GM12892 (cell line): Measurements from ENCODE around the gene RPP25L.

ENCODE experiments used
- DNase-seq: peaks from one replicate; pipeline ENCODE4 v3.0.0; 2011; ENCODE audit not compliant: insufficient read length
- FAIRE-seq: peaks from 2 replicates; lab custom pipeline; 2011; peaks lifted over from hg19 to GRCh38; lab: Jason Lieb, UNC
- POLR2A ChIP-seq: IDR thresholded peaks from 2 replicates; pipeline ENCODE4 v1.6.1; 2011; ENCODE audit warnings: low read depth, low read length, control low read depth
- POLR2AphosphoS5 ChIP-seq: IDR thresholded peaks from 2 replicates; pipeline ENCODE4 v1.6.1; 2011; ENCODE audit warnings: low read depth, low read length, control low read depth
- TAF1 ChIP-seq: IDR thresholded peaks from 2 replicates; pipeline ENCODE4 v1.6.1; 2011; ENCODE audit warnings: low read depth, mild to moderate bottlenecking, control low read depth, low read length, borderline replicate concordance

RPP25L gene

GRCh38 chr9:34568774-34569173 is 43.1 kb downstream of the RPP25L start:
- no peak for DNase-seq
- FAIRE-seq, result no peak
- TF ChIP-seq POLR2AphosphoS5 (no peak), TAF1 (no peak), POLR2A (no peak)

GRCh38 chr9:34568133-34568532 is 43.8 kb downstream of the RPP25L start:
- DNase-seq, result no peak
- TF ChIP-seq TAF1 (no peak), POLR2A (no peak), POLR2AphosphoS5 (no peak)
- no peak for FAIRE-seq

GRCh38 chr9:34566972-34567371 is 44.9 kb downstream of the RPP25L start:
- TF ChIP-seq TAF1 (no peak), POLR2A (no peak), POLR2AphosphoS5 (no peak)
- no peak for FAIRE-seq
- no peak for DNase-seq

- DNase-seq, result no peak
Measured at GRCh38 chr9:34566322-34566721, 45.6 kb downstream of the RPP25L start.

GRCh38 chr9:34565856-34566255 is 46.0 kb downstream of the RPP25L start:
- DNase-seq (no peak), FAIRE-seq (no peak)
- TF ChIP-seq TAF1 (no peak), POLR2AphosphoS5 (no peak), POLR2A (no peak)

More at GRCh38 chr9:34566322-34566721, 45.6 kb downstream of the RPP25L start:
- FAIRE-seq, result no peak
- TF ChIP-seq POLR2AphosphoS5 (no peak), POLR2A (no peak), TAF1 (no peak)

- no peak for TF ChIP-seq POLR2A
- TF ChIP-seq TAF1, result no peak
- TF ChIP-seq POLR2AphosphoS5, result no peak
- FAIRE-seq (no peak), DNase-seq (no peak)
Measured at GRCh38 chr9:34564617-34565016, 47.3 kb downstream of the RPP25L start.

- TF ChIP-seq POLR2AphosphoS5 (no peak), POLR2A (no peak), TAF1 (no peak)
- no peak for FAIRE-seq
Measured at GRCh38 chr9:34563262-34563661, 48.6 kb downstream of the RPP25L start.

GRCh38 chr9:34562135-34562745 is 49.7 kb downstream of the RPP25L start:
- TF ChIP-seq POLR2A, result no peak
- TF ChIP-seq TAF1, result no peak
- TF ChIP-seq POLR2AphosphoS5, result no peak
- FAIRE-seq (no peak), DNase-seq (no peak)

More at GRCh38 chr9:34563262-34563661, 48.6 kb downstream of the RPP25L start:
- DNase-seq, result no peak

- FAIRE-seq (no peak), DNase-seq (no peak)
- TF ChIP-seq POLR2A (no peak), POLR2AphosphoS5 (no peak), TAF1 (no peak)
Measured at GRCh38 chr9:34560599-34561214, 51.2 kb downstream of the RPP25L start.
